B cell (primary cell): ENCODE results near the gene FAM25G.
"Not testable (repeated sequence)": the region's sequence is repeated elsewhere in the genome, so short reads cannot be mapped to it uniquely, and the experiment has no call there.

ENCODE experiments used
- CTCF ChIP-seq: fragments of 200-600 bp; IDR thresholded peaks from one replicate; pipeline ENCODE4 v1.8.0; 2022; ENCODE audit warnings: antibody characterized with exemption, mild to moderate bottlenecking
- EZH2 ChIP-seq: IDR thresholded peaks from 2 replicates; pipeline ENCODE4 v1.6.1; 2012; ENCODE audit warnings: borderline replicate concordance, low read depth, mild to moderate bottlenecking, moderate library complexity, low read length; ENCODE audit not compliant: insufficient read depth, poor library complexity, severe bottlenecking

- not testable (repeated sequence) for TF ChIP-seq CTCF, EZH2
These were observed 32.0 kb upstream of the FAM25G start, which contains the start of gene AGAP9 for GRCh38 chr10:47523475-47523874.
